Lung (tissue), 12 donors: ENCODE results near the gene CISD2. TPM values are rescaled to one million over a fixed set of nuclear protein-coding genes. Genes with fewer than 3 reads are reported as not detected.
"Not testable (repeated sequence)": the region's sequence is repeated elsewhere in the genome, so short reads cannot be mapped to it uniquely, and the experiment has no call there.

Experiments used
- ATAC-seq: fragments of 200-7000 bp; cut with Tn5 transposase; one replicate; pipeline ENCODE4 v1.9.1; 2020; ENCODE audit warnings: moderate number of reproducible peaks; ENCODE audit not compliant: insufficient read depth, low FRiP score
- DNase-seq, 3 donors: peaks; one replicate each; pipeline ENCODE4 v3.0.0-alpha.2; 2013 to 2017
- H3K27ac ChIP-seq, 2 donors: one replicate each; pipeline ENCODE4 v1.5.1; 2013; ENCODE audit warnings: mild to moderate bottlenecking in 2 of 2, moderate library complexity in 2 of 2, control low read depth in 1 of 2, inconsistent platforms in 1 of 2, low read depth in 1 of 2, low read length in 1 of 2
- H3K27me3 ChIP-seq, 3 donors: one replicate each; pipeline ENCODE4 v1.5.1; 2013; ENCODE audit warnings: low read length in 2 of 3; ENCODE audit not compliant: control insufficient read depth in 3 of 3, insufficient read depth in 3 of 3
- H3K36me3 ChIP-seq, 4 donors: one replicate each; pipeline ENCODE4 v1.5.1; 2013; ENCODE audit warnings: low read length in 4 of 4, mild to moderate bottlenecking in 1 of 4, moderate library complexity in 1 of 4; ENCODE audit not compliant: control insufficient read depth in 4 of 4, insufficient read depth in 4 of 4
- H3K4me1 ChIP-seq, 5 donors: one replicate each; pipeline ENCODE4 v1.5.1; 2013; ENCODE audit warnings: low read length in 5 of 5, mild to moderate bottlenecking in 2 of 5, moderate library complexity in 1 of 5; ENCODE audit not compliant: control insufficient read depth in 5 of 5, insufficient read depth in 5 of 5
- H3K4me3 ChIP-seq: one replicate; pipeline ENCODE4 v1.5.1; 2013; ENCODE audit warnings: mild to moderate bottlenecking, control low read depth, moderate library complexity
- H3K9ac ChIP-seq, 2 donors: one replicate each; pipeline ENCODE4 v1.5.1; 2013; ENCODE audit warnings: low read length in 2 of 2, control low read depth in 1 of 2; ENCODE audit not compliant: insufficient read depth in 1 of 2
- H3K9me3 ChIP-seq, 4 donors: one replicate each; pipeline ENCODE4 v1.5.1; 2013; ENCODE audit warnings: low read length in 3 of 4, mild to moderate bottlenecking in 1 of 4, moderate library complexity in 1 of 4; ENCODE audit not compliant: control insufficient read depth in 4 of 4, insufficient read depth in 3 of 4
- CTCF ChIP-seq: IDR thresholded peaks from 2 replicates; pipeline ENCODE4 v1.5.1; 2012; ENCODE audit warnings: mild to moderate bottlenecking; ENCODE audit errors: control extremely low read depth, extremely low read depth
- WGBS, 2 donors: extraction: QIAGEN DNeasy Blood & Tissue Kit; methylation state at CpG; one replicate each; pipeline ENCODE4 v1.1.7; 2013; 5-methylcytosine and 5-hydroxymethylcytosine counted together
- polyA plus RNA-seq, 2 donors: library from polyadenylated mRNA; stranded (reverse); fragments of 200-250 nt; gene quantifications; one replicate each; pipeline ENCODE4 v1.2.1, GENCODE V29; 2013
- total RNA-seq, 2 donors: library from RNA; depleted of rRNA in 1 of 2; stranded (reverse); fragments of >200 nt in 1 of 2; gene quantifications; one replicate each; pipeline ENCODE4 v1.2.1, GENCODE V29; 2014 to 2021
- donor health status: control.
- donor health status: control.
- donor health status: Bipolar disorder and iron deficiency.
- donor health status: healthy.
- donor health status: DM: yes; HTN: yes; CAD: no.

CISD2 gene
- total and polyA plus RNA-seq, 4 donors: 18.7 to 29.8 (median 25.2) TPM

- not testable (repeated sequence) for H3K9me3 ChIP-seq, H3K27ac ChIP-seq, H3K36me3 ChIP-seq, ATAC-seq, H3K9ac ChIP-seq, H3K4me1 ChIP-seq, H3K4me3 ChIP-seq, DNase-seq, H3K27me3 ChIP-seq
- WGBS, 2 donors: 79% methylated on average over 3 of the region's 3 CpGs
Measured at GRCh38 chr4:102897610-102898009, 28.8 kb downstream of the CISD2 start.

DNA sequence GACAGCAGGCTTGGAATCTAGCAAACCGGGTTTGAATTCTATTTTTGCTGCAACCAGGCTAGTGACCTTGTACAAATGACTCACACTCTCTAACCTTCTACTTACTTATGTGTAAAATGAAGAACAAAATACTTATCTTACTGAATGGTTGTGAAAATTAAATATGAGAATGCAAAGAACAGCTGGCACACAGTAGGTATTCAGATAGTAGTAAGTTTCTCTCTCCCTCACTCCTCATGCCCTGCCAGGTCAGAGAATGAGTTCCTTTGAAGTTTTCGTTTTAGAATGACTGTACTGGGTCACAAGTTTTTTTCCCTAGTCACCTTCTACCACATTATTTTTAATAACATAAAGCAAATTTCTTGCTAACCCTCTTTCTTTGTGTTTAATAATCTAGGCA is 33.0 kb downstream of the CISD2 start:
- ATAC-seq: no peak
- no peaks in the 10 kb centered on the region for H3K4me1 ChIP-seq
- H3K27ac ChIP-seq: no peak overlapping the region
- 71 to 84% methylated on average over 2 of the region's 2 CpGs for WGBS, 2 donors
- no peaks in the 10 kb centered on the region for H3K27me3 ChIP-seq
- DNase-seq: no peak
- TF ChIP-seq CTCF: no peak
- H3K9me3 ChIP-seq: no peaks in the 10 kb centered on the region
- H3K4me3 ChIP-seq: no peak overlapping the region
- no peak overlapping the region for H3K9ac ChIP-seq
- H3K36me3 ChIP-seq: no peaks in the 10 kb centered on the region

- TF ChIP-seq CTCF: no peak
- DNase-seq (no peak), ATAC-seq (no peak)
- no peak overlapping the region for H3K4me3 ChIP-seq
- H3K9me3 ChIP-seq: peaks cover 0 to 5% (median 1%) of the 10 kb centered on the region in 4 donors
- H3K27ac ChIP-seq: no peak overlapping the region
- no peaks in the 10 kb centered on the region for H3K27me3 ChIP-seq
- H3K4me1 ChIP-seq: no peaks in the 10 kb centered on the region
- WGBS, 2 donors: 92 to 94% methylated on average over 3 of the region's 3 CpGs
- H3K36me3 ChIP-seq: peaks cover 0 to 2% (median 0%) of the 10 kb centered on the region in 4 donors
- no peak overlapping the region for H3K9ac ChIP-seq
Measured at GRCh38 chr4:102918859-102919258, 50.1 kb downstream of the CISD2 start.

DNA sequence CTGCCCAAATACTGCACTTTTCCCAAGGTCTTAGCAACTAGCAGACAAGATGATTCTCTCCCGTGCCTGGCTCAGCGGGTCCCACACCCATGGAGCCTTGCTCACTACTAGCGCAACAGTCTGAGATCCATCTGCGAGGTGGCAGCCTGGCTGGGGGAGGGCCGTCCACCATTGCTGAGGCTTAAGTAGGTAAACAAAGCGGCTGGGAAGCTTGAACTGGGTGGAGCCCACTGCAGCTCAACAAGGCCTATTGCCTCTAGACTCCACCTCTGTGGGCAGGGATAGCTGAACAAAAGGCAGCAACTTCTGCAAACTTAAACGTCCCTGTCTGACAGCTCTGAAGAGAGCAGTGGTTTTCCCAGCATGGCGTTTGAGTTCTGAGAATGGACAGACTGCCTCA is 50.9 kb downstream of the CISD2 start:
- H3K9me3 ChIP-seq, H3K4me1 ChIP-seq, H3K27ac ChIP-seq, ATAC-seq, H3K27me3 ChIP-seq, H3K9ac ChIP-seq, DNase-seq, H3K36me3 ChIP-seq, H3K4me3 ChIP-seq: not testable (repeated sequence)
- WGBS, 2 donors: 85 to 95% methylated on average over 8 of the region's 8 CpGs

DNA sequence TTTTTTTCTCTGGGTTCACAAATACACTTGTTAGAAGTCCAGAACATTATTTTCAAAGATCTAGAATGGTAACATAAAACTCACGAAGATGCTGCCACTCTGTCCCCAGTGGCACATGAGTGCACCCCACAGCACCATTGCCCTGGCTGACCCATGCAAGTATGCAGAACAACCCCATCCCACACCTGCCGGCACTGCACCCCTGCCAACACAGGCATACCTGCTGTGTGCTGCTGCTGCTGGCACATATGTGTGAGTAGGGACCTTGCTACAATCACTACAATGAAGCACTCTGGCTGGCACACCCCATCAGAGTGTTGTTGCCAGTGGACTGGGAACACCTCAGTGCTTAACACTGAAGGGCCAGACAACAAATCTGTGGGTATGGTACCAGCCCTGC is 66.9 kb downstream of the CISD2 start:
- no peak for ATAC-seq
- H3K27me3 ChIP-seq: no peaks in the 10 kb centered on the region
- TF ChIP-seq CTCF: no peak
- 91 to 94% methylated on average over 2 of the region's 2 CpGs for WGBS, 2 donors
- no peaks in the 10 kb centered on the region for H3K4me1 ChIP-seq
- no peak overlapping the region for H3K4me3 ChIP-seq
- H3K9ac ChIP-seq: no peak overlapping the region
- no peaks in the 10 kb centered on the region for H3K9me3 ChIP-seq
- no peak overlapping the region for H3K27ac ChIP-seq
- peaks cover 0 to 1% (median 0%) of the 10 kb centered on the region in 4 donors for H3K36me3 ChIP-seq
- DNase-seq: no peak

DNA sequence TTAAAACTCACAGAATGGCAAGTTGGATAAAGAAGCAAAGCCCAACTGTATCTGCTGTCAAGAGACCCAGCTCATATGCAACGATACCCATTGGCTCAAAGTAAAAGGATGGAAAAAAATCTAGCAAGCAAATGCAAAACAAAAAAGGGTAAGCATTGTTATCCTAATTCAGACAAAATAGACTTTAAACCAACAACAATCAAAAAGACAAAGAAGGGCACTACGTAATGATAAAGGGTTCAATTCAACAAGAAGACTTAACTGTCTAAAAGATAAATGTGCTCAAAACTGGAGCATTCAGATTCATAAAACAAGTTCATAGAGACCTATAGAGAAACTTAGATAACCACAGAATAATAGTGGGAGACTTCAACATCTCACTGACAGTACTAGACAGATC is 69.3 kb downstream of the CISD2 start:
- H3K4me3 ChIP-seq, ATAC-seq, H3K4me1 ChIP-seq, H3K9ac ChIP-seq, H3K27ac ChIP-seq, H3K36me3 ChIP-seq, DNase-seq, H3K9me3 ChIP-seq, H3K27me3 ChIP-seq: not testable (repeated sequence)
- 75 to 81% methylated on average over 2 of the region's 2 CpGs for WGBS, 2 donors
